Measurements from ENCODE around the gene CKM.
"Not testable (repeated sequence)": the region's sequence is repeated elsewhere in the genome, so short reads cannot be mapped to it uniquely, and the experiment has no call there.

The CKM gene

DNA sequence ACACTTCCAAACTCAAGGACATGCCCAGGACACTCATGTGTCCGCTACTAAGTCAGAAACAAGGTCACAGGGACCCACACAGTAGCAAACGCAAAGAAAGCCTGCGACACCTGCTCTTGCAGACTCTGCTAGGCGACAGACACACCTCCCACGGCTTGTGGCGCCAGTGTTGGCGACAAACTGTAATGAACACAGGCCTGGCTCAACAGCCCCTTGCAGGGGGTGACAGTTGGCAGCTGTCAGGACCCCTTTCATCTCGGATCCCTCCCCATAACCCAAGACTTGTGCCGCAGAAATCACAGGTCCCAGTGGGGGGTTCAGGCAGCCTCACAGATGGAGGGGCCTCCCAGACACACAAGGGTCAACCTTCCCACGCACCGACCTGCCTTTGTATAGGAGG lies 364 bp downstream of the CKM start:
- Histone ChIP-seq H3K4me3 (no peak overlapping the region), H3K9me3 (no peaks in the 10 kb centered on the region), H3K4me1 (no peaks in the 10 kb centered on the region), H3K27me3 (ENCODE audit: low read depth) (no peaks in the 10 kb centered on the region), H3K36me3 (replicated peaks) (no peaks in the 10 kb centered on the region)
- DNase-seq (ENCODE audit: low spot score in 2 of 2) = no peak
- in situ Hi-C loops (cut with MboI; ENCODE audit: low sequenced_read_pairs) = no loop called here

DNA sequence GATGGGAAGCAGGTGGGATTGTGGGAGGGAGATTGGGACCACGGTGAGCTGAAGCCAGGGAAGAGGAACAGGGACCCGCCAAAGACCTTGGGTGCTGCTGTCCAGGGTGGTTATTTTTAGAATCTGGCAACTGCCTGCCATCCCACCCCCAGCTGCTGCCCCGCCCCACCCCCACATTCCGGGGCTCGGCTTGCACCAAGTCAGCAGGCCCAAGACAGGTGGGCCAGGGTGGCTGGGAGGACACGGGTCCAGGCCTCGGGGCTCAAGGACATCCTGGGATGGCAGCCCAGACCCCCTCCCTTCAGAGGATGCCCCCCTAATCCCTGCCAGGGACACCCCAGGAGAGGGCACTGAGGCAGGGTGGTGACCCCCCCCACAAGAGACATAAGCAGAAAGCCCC lies 827 bp downstream of the CKM start:
- Histone ChIP-seq H3K36me3 (replicated peaks) (no peaks in the 10 kb centered on the region), H3K4me3 (no peak overlapping the region), H3K9me3 (no peaks in the 10 kb centered on the region), H3K27me3 (ENCODE audit: low read depth) (no peaks in the 10 kb centered on the region), H3K4me1 (no peaks in the 10 kb centered on the region)
- in situ Hi-C loops (cut with MboI; ENCODE audit: low sequenced_read_pairs) = no loop called here
- DNase-seq (ENCODE audit: low spot score in 2 of 2) = no peak

DNA sequence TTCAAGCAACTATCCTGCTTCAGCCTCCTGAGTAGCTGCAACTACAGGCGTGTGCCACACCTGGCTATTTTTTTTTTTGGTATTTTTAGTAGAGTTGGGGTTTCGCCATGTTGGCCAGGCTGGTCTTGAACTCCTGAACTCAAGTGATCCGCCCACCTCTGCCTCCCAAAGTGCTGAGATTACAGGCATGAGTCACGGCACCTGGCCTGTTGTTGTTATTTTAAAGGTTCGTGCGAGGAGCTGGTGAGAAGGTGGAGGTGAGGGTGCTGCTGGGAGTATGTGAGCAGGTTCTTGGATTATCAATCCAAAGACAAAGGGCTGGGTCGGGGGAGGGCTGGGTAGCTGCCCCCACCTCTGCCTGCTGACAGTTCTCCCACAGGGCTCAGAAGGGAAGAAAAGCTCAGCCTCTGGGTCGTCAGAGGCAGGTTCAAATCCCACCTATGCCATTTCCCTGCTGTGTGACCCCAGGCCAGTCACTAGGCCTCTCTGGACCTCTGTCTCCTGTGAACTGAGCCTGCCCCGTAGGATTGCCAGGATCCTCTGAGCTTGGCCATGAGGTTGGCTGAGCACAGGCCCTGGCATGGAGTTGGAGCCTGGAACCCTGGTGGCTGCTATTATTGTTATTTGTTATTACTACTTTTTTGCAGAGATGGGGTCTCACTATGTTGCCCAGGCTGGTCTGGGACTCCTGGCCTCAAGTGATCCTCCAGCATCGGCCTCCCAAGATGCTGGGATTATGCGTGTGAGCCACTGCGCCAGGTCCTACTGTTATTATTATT lies 1.5 kb downstream of the CKM start:
- DNase-seq (ENCODE audit: low spot score in 2 of 2) = no peak
- Histone ChIP-seq H3K9me3 (no peaks in the 10 kb centered on the region), H3K4me1 (no peaks in the 10 kb centered on the region), H3K4me3 (no peak overlapping the region), H3K36me3 (replicated peaks) (no peaks in the 10 kb centered on the region), H3K27me3 (ENCODE audit: low read depth) (no peaks in the 10 kb centered on the region)
- in situ Hi-C loops (cut with MboI; ENCODE audit: low sequenced_read_pairs) = no loop called here

DNA sequence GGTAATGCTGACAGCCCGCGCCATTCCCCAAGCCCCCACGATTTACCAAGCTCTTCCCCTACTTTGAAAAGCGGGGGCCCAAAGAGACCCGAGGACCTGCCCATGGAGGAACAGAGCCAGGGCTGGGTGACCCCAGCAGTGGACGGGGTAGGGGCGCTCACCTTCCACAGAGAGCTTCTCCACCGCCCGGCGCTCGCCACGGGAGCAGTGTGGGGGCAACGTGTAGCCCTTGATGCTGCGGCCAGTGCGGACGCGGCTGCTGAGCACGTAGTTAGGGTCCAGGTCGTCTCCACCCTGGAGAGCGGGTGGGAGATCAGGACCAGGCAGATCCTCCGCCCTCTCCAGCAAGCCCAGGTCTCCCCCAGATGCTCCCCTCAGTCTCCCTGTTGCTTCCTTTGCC lies 7.4 kb downstream of the CKM start:
- in situ Hi-C loops (cut with MboI; ENCODE audit: low sequenced_read_pairs) = no loop called here
- Histone ChIP-seq H3K36me3 (replicated peaks) (no peaks in the 10 kb centered on the region), H3K4me3 (no peak overlapping the region), H3K27me3 (ENCODE audit: low read depth) (peaks cover 8% of the 10 kb centered on the region), H3K4me1 (no peaks in the 10 kb centered on the region), H3K9me3 (no peaks in the 10 kb centered on the region)
- DNase-seq (ENCODE audit: low spot score in 2 of 2) = no peak

DNA sequence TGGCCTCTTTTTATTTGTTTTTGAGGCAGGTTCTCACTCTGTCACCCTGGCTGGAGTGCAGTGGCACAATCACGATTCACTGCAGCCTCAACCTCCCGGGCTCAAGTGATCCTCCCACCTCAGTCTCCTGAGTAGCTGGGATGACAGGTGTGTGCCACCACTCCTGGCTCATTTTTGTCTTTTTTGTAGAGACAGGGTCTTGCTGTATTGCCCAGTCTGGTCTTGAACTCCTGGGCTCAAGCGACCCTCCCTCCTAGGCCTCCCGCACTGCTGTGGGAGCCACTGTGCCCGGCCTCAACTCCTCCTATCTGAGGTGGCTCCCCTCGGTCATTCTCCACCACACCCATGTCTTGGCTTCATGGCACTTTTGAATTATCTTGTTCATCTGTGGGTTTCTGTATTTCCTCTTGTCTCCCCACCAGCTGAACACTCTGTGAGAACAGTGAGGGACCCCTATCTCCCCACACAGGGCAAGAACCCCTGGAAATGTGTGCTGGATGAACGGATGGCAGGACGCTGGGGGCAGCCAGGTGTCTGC lies 7.9 kb downstream of the CKM start:
- in situ Hi-C loops (cut with MboI; ENCODE audit: low sequenced_read_pairs) = no loop called here
- H3K4me1 ChIP-seq = no peaks in the 10 kb centered on the region
- H3K9me3 ChIP-seq = no peaks in the 10 kb centered on the region
- H3K36me3 ChIP-seq (replicated peaks) = no peaks in the 10 kb centered on the region
- no peak overlapping the region for H3K4me3 ChIP-seq
- DNase-seq (ENCODE audit: low spot score in 2 of 2) = no peak
- H3K27me3 ChIP-seq (ENCODE audit: low read depth) = peaks cover 8% of the 10 kb centered on the region

DNA sequence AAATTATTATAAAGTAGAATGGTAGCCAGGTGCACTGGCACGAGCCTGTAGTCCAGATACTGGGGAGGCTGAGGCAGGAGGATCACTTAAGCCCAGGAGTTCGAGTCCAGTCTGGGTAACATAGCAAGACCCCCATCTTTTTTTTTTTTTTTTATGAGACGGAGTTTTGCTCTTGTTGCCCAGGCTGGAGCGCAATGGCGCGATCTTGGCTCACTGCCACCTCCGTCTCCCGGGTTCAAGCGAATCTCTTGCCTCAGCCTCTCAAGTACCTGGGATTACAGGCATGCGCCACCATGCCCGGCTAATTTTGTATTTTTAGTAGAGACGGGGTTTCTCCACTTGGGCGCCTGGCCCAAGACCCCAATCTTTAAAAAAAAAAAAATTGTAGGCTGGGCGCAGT lies 10.4 kb downstream of the CKM start:
- in situ Hi-C loops (cut with MboI; ENCODE audit: low sequenced_read_pairs); H3K36me3 ChIP-seq (replicated peaks); H3K4me3 ChIP-seq; H3K9me3 ChIP-seq; H3K4me1 ChIP-seq; H3K27me3 ChIP-seq (ENCODE audit: low read depth); DNase-seq (ENCODE audit: low spot score in 2 of 2): not testable (repeated sequence)

DNA sequence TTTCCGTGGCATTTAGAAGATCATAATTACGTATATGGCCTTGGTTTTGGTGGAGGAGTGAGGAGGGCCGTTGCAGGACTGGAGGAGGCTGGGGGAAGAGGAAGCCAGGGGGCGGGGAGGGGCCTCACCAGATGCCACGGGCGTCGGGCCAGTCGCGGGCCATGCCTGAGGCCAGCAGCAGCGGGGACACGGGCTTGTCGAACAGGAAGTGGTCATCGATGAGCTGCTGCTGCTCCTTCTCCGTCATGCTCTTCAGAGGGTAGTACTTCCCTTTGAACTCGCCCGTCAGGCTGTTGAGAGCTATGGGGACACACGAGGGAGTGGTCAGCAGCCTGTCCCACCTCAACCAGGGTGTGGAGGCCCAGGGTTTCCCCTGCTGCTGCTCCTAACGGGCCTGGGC lies 11.1 kb downstream of the CKM start:
- H3K27me3 ChIP-seq (ENCODE audit: low read depth) = peaks cover 8% of the 10 kb centered on the region
- H3K36me3 ChIP-seq (replicated peaks) = no peaks in the 10 kb centered on the region
- H3K9me3 ChIP-seq = no peaks in the 10 kb centered on the region
- in situ Hi-C loops (cut with MboI; ENCODE audit: low sequenced_read_pairs) = no loop called here
- H3K4me1 ChIP-seq = no peaks in the 10 kb centered on the region
- H3K4me3 ChIP-seq = no peak overlapping the region
- DNase-seq (ENCODE audit: low spot score in 2 of 2) = no peak

DNA sequence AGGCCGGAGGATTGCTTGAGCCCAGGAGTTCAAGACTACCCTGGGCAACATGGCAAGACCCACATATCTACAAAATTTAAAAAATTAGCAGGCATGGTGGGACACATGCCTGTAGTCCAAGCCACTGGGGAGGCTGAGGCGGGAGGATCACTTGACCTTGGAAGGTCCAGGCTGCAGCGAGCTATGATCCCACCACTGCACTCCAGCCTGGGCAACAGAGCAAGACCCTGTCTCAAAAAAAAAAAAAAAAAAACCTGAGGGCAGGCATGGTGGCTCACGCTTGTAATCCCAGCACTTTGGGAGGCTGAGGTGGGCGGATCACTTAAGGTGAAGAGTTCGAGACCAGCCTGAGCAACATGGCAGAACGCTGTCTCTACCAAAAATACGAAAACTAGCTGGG lies 13.4 kb downstream of the CKM start:
- H3K36me3 ChIP-seq (replicated peaks); H3K4me3 ChIP-seq; H3K4me1 ChIP-seq; H3K9me3 ChIP-seq; in situ Hi-C loops (cut with MboI; ENCODE audit: low sequenced_read_pairs); DNase-seq (ENCODE audit: low spot score in 2 of 2); H3K27me3 ChIP-seq (ENCODE audit: low read depth): not testable (repeated sequence)

DNA sequence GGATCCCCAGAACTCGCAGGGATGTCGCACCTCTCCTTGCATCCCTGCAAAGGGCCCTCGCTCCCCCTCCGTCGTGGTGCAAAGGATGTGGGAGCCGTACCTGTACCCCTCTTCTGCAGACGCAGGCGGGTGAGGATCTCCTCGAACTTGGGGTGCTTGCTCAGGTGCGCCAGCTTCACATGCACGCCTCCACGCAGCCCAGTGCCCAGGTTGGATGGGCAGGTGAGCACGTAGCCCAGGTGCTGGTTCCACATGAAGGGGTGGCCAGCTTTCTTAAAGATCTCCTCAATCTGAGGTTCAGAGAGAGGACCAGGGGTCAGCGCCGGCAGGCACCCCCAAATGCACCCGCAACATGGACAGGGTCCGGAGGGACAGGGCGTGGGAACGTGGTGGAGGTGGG lies 15.3 kb downstream of the CKM start:
- in situ Hi-C loops (cut with MboI; ENCODE audit: low sequenced_read_pairs) = no loop called here

DNA sequence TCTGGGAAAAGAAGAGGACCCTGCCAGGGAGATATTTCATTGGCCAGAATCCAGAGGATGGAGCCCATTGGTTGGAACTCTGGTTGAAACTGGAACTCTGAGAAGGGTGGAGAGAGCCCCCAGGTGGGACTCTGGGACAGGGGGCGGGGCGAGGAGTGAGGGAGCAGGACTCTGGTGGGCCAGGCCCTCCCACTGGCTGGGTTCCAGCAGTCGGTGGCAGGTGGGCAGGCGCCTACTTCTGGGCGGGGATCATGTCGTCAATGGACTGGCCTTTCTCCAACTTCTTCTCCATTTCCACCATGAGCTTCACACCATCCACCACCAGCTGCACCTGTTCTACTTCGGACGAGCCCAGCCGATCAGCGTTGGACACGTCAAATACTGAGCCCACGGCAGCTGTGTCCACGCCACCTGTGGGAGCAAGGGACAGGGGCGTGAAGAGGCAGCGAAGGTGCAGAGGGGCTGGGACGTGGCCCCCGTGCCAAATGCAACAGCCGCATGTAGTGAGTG lies 16.1 kb downstream of the CKM start:
- H3K27me3 ChIP-seq (ENCODE audit: low read depth) = no peaks in the 10 kb centered on the region
- H3K4me1 ChIP-seq = no peaks in the 10 kb centered on the region
- H3K4me3 ChIP-seq = no peak overlapping the region
- H3K36me3 ChIP-seq (replicated peaks) = no peaks in the 10 kb centered on the region
- in situ Hi-C loops (cut with MboI; ENCODE audit: low sequenced_read_pairs) = no loop called here
- peak in 1 of 2 experiments; percentile 54 for DNase-seq (ENCODE audit: low spot score in 2 of 2)
- H3K9me3 ChIP-seq = no peaks in the 10 kb centered on the region

More for the DNA sequence above, 15.3 kb downstream of the CKM start:
- no peak for DNase-seq (ENCODE audit: low spot score in 2 of 2)
- H3K27me3 ChIP-seq (ENCODE audit: low read depth) = no peaks in the 10 kb centered on the region
- no peak overlapping the region for H3K4me3 ChIP-seq
- H3K9me3 ChIP-seq = no peaks in the 10 kb centered on the region
- no peaks in the 10 kb centered on the region for H3K36me3 ChIP-seq (replicated peaks)
- no peaks in the 10 kb centered on the region for H3K4me1 ChIP-seq

DNA sequence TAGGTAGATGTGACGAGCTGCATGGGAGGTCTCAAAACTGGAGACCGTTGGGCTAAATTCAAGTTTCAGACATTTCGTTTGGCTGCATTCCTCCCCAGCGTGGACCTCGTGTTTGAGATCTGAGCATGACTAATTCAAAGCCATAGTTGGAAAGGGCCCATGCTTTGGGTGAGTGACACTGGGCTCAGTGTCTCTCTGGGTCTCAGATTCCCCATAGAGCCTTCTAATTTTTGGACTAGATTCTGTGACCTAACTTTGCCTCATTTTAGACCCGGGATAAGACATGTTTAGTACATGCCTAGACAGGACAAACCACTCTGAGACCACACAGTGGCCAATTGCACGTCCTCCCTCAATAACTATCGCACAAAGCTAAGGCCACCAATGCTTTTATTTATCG lies 16.6 kb downstream of the CKM start:
- Histone ChIP-seq H3K9me3 (no peaks in the 10 kb centered on the region), H3K27me3 (ENCODE audit: low read depth) (no peaks in the 10 kb centered on the region), H3K4me1 (peaks cover 2% of the 10 kb centered on the region), H3K4me3 (no peak overlapping the region), H3K36me3 (replicated peaks) (no peaks in the 10 kb centered on the region)
- in situ Hi-C loops (cut with MboI; ENCODE audit: low sequenced_read_pairs) = no loop called here
- DNase-seq (ENCODE audit: low spot score in 2 of 2) = no peak

DNA sequence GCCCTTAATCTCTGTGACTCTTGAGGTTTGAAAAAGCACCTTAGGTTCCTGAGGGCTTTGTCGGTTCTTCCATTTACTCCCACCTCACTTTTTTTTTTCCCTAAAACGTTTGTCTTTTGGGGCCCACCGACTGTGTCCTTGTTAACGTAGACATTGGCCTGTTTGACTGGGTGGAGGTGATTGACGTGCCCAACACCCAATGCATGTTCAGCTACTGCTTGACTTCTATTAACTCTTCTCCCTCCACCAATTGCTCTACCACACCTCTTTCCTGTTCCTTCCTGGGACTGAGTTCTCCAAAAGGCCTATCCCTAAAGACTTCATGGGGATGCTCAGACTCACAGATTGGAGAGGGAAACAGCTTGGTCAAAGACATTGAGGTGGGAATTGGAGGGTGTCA lies 17.3 kb downstream of the CKM start:
- no peaks in the 10 kb centered on the region for H3K9me3 ChIP-seq
- H3K4me3 ChIP-seq = no peak overlapping the region
- H3K4me1 ChIP-seq = peaks cover 5% of the 10 kb centered on the region
- in situ Hi-C loops (cut with MboI; ENCODE audit: low sequenced_read_pairs) = no loop called here
- no peaks in the 10 kb centered on the region for H3K27me3 ChIP-seq (ENCODE audit: low read depth)
- no peaks in the 10 kb centered on the region for H3K36me3 ChIP-seq (replicated peaks)
- no peak for DNase-seq (ENCODE audit: low spot score in 2 of 2)

DNA sequence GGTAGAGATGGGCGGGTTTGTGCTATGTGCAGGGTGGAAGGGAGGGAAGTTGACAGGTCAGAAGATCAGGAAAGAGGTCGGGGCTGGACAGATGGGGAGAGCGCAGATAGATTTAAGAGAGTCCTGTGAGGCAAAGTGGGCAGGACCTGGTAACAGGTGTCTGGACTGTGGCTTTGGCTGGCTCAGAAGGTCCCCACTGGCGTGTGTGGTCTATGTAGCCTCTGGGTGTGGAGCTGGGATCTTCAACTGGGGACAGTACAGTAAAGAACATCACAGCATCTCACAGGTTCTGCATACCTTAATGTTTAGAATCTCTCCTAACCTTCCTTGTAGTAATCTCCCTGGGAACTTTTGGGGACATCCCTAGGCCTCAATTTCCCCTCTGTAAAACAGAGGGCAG lies 17.7 kb downstream of the CKM start:
- Histone ChIP-seq H3K27me3 (ENCODE audit: low read depth) (no peaks in the 10 kb centered on the region), H3K4me1 (peaks cover 5% of the 10 kb centered on the region), H3K36me3 (replicated peaks) (no peaks in the 10 kb centered on the region), H3K4me3 (no peak overlapping the region), H3K9me3 (no peaks in the 10 kb centered on the region)
- in situ Hi-C loops (cut with MboI; ENCODE audit: low sequenced_read_pairs) = no loop called here
- DNase-seq (ENCODE audit: low spot score in 2 of 2) = no peak

DNA sequence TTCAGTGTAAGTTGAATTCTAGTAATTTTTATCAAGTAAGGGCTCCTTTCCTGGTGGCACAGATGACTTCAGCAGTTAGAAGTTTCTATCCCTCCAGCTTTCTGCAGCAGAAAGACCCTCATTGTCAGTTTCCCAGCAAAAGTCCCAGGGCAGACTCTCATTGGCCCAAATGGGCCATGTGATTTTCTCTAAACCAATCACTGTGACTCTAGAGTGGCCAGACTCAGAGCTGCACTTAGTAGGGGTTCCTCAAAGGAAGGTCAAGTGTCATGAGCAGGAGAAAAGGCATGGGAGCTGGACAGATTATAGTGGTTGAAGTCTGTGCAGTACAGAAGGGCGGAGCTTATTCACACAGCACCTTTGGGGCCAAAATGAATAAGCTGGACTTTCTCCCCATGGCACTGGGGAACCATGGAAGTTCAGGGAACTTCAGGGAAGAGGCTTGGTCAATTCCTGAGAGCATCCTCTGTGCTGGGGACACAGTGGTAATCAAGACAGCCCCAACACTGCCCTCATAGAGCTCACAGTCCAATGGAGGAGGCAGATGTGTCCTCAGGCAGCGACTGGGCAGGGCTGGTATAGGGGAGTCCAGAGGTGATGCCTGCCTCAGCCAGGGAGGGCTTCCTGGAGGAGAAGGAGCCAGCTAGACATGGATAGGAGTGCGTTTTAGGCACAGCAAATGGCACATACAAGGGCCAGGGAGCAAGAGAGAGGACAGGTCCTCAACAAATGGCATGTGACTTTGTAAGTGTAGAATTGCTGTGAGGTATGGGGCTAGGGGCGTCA lies 18.3 kb downstream of the CKM start:
- in situ Hi-C loops (cut with MboI; ENCODE audit: low sequenced_read_pairs) = no loop called here
- Histone ChIP-seq H3K4me3 (no peak overlapping the region), H3K9me3 (no peaks in the 10 kb centered on the region), H3K36me3 (replicated peaks) (no peaks in the 10 kb centered on the region), H3K4me1 (peaks cover 5% of the 10 kb centered on the region), H3K27me3 (ENCODE audit: low read depth) (no peaks in the 10 kb centered on the region)
- DNase-seq (ENCODE audit: low spot score in 2 of 2) = no peak
